GM12874 (cell line): ENCODE data around the gene NPAS3.

Experiments
- TF ChIP-seq, protein P1 (sequence below): IDR thresholded peaks from 2 replicates; pipeline ENCODE4 v1.5.1; 2011; ENCODE audit warnings: low read depth, mild to moderate bottlenecking, control low read depth, low read length, moderate library complexity; ENCODE audit not compliant: insufficient read depth

Gene NPAS3

DNA sequence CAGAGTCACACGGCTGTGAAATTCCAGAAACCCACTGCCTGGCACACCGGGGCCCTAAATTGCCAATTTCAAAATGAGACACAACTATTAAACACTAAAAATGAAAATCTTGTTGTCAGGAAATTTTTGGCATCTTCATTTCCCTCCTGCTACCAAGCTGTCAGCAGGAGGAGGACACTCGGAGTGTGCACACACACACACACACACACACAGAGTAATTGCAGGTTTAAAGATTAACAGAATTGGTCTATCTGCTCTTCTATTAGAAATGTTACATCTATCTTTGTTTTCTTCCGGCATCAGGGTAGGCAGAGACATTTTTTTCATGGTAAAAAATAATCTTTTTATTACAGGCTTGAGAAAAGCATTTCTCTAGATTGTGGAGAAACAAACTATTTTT lies 698.0 kb downstream of the NPAS3 start:
- TF ChIP-seq, protein P1, sequence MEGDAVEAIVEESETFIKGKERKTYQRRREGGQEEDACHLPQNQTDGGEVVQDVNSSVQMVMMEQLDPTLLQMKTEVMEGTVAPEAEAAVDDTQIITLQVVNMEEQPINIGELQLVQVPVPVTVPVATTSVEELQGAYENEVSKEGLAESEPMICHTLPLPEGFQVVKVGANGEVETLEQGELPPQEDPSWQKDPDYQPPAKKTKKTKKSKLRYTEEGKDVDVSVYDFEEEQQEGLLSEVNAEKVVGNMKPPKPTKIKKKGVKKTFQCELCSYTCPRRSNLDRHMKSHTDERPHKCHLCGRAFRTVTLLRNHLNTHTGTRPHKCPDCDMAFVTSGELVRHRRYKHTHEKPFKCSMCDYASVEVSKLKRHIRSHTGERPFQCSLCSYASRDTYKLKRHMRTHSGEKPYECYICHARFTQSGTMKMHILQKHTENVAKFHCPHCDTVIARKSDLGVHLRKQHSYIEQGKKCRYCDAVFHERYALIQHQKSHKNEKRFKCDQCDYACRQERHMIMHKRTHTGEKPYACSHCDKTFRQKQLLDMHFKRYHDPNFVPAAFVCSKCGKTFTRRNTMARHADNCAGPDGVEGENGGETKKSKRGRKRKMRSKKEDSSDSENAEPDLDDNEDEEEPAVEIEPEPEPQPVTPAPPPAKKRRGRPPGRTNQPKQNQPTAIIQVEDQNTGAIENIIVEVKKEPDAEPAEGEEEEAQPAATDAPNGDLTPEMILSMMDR, result no peak

DNA sequence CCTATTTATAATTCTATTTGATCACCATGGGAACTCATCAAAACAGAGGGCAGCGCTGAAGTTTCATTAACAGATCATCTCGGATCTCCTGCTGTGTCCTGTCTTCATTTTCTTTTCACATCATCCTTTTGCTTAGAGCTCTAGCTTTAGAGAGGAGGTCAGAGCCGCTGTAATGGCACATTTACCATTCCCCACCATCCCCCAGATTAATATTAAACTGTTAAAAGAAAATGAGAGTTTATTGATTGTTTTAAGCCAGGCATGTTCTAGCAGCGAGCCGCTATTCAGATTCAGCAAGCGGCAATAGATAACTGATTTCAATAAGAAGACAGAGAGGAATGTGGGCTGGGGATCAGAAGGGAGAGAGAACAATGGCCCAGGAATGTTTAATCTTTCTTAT lies 703.4 kb downstream of the NPAS3 start:
- TF ChIP-seq, protein P1, result no peak

DNA sequence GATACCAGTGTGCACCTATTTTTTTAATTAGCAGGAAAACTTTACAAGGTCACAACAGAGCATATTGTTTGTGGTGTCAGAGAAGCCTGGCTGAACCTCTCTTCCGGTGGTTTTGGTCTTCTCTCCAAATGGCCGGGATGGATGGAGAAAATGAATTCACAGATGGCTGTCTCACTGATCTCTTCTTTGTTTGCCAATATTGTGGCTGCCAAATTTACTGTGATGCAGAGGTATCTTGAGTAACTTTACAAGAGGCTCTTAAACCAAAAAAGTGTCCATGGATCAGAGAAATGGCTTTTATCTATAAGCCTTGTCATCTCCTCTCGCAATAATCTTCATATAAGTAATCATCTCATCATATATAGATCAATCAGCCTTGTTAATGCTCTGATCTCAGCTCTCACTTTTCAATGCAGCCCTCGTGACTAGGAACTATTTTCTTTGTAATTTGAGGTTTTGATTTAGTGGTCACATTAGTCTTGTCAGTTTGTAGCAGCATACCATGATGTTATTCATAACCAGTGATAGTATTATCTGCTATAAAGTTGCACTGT lies 704.1 kb downstream of the NPAS3 start:
- TF ChIP-seq, protein P1, result no peak

DNA sequence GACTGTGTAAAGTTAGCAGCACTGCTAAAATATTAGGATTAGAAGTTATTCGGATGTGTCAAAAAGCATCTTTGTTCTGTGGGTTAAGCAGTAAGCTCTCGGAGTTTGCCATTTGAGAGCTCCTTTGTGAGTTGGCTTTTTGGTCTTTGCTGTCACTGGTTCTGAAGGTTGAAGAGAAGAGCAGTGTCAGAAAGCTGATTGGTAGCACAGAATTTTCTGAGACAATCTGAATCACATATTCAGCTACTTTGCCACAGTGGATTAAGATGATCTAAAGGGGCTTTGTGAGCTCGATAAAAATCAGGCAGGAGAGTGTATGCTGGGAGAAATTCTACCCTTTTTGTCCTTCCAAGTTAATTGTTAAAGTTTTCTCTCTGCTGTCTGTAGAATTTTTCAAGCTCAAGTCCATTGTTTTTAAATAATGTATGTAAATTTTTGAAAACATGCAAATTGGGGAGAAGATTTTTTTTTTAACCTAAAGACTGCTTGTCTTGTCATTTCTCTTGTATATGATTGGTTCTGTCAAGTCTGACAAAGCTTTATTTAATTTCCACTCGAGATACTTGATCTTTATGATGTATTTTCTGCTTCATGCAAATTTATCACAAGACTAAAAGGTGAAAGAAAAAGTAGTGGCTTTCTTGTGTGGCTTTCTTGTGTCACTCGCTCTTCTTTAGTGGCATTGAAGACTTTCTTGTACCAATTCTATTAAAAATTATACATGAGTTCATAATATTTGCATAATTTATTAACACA lies 704.9 kb downstream of the NPAS3 start:
- TF ChIP-seq, protein P1, result no peak

DNA sequence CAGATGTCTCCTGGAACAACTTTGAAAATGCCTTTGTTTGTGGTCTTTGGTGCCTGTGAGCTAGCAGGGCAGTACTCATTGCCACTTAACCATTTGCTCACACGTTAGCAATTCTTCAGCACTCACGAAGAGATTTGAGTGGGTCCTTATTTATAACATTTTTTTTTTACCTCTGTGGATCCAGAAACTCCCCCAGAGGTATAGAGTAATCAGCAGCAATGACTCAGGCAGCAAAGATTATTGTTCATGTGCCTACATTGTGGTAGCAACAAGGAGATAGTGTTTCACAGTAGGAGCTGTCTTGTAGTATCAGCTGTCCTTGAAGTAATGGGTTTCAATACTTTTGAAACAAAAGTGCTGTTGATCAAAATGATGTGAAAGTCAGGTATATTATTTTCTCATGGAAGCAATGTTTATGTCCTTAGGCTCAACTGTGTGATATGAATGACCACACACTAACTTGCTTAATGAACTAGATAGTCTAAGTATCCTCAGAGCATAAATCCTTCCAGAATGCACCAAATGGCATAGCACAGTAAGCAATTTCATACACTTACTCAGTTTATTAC lies 708.1 kb downstream of the NPAS3 start:
- TF ChIP-seq, protein P1, result no peak

DNA sequence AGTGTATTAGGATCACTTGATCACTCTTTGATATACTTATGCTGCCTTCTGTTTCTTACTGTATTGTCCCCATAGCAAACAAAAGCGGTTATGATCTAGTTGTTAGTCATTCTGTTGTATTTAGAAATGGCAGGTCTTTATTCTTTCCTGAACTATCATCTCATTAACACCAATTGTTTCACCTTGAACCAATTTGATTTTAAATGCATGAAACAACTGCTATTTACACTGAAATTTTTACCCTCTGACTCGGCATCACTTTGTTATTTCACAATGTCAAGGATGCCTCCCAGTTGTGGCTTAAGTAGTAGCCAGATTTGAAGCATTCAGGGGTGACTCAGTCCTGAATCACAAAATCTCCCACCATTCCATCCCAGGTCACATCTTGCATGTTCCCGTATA lies 708.7 kb downstream of the NPAS3 start:
- TF ChIP-seq, protein P1, result no peak

DNA sequence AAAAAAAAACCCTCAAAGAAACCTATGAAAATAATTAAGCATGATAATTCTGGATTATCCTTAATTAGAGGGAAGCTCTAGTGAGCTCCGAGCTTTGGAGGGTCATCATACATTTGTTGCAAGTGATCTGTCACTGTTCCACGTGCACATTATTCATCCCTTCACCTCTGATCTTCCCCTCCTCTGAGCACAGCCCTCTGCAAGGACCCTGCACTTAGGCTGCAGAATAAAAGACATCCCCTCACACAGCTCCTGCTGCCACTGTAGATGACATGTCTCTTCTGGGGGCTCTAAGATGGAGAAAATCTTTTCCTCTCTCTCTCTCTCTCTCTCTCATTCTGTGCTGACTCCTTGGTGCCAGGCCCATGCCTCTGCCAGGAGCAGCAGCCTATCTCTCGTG lies 711.8 kb downstream of the NPAS3 start:
- TF ChIP-seq, protein P1, result no peak
